H1 (cell line): ENCODE data around the gene PNMA8B. TPM values are rescaled to one million over a fixed set of nuclear protein-coding genes. Genes with fewer than 3 reads are reported as not detected.

Experiments
- CBX8 ChIP-seq: fragments of 300-800, 300-1000 bp; sonication (generic); IDR thresholded peaks from 2 replicates; pipeline ENCODE4 v1.7.1; 2016; ENCODE audit warnings: low read depth, low read length, borderline replicate concordance
- CHD1 ChIP-seq: IDR thresholded peaks from 2 replicates; pipeline ENCODE4 v1.6.1; 2012; ENCODE audit warnings: low read depth, low read length, improper control_type of control experiment
- CHD7 ChIP-seq: fragments of 300-600 bp; sonication (generic); IDR thresholded peaks from 2 replicates; pipeline ENCODE4 v1.7.1; 2012; ENCODE audit warnings: low read length, moderate library complexity, mild to moderate bottlenecking, inconsistent platforms; ENCODE audit not compliant: insufficient replicate concordance
- CREB1 ChIP-seq: IDR thresholded peaks from 2 replicates; pipeline ENCODE4 v1.6.1; 2012; ENCODE audit warnings: inconsistent platforms
- EGR1 ChIP-seq: IDR thresholded peaks from 2 replicates; pipeline ENCODE4 v1.6.1; 2011; ENCODE audit warnings: low read depth, low read length, borderline replicate concordance
- FOSL1 ChIP-seq: IDR thresholded peaks from 2 replicates; pipeline ENCODE4 v1.6.1; 2011; ENCODE audit warnings: mild to moderate bottlenecking, low read depth, low read length, moderate library complexity; ENCODE audit not compliant: insufficient read depth
- HDAC2 ChIP-seq, 2 experiments: fragments of 300-600 bp in 1 of 2; sonication (generic) in 1 of 2; IDR thresholded peaks; 2 replicates each; pipeline ENCODE4 v1.6.1; 2011 to 2012; ENCODE audit warnings: low read depth in 2 of 2, low read length in 2 of 2, mild to moderate bottlenecking in 2 of 2, moderate library complexity in 2 of 2, borderline replicate concordance in 1 of 2, inconsistent platforms in 1 of 2
- PHF8 ChIP-seq: fragments of 200-600 bp; sonication (generic); conservative IDR thresholded peaks from 2 replicates; pipeline ENCODE4 v1.7.1; 2012; ENCODE audit warnings: low read depth, mild to moderate bottlenecking, inconsistent platforms, low read length, moderate library complexity
- RBBP5 ChIP-seq: IDR thresholded peaks from 2 replicates; pipeline ENCODE4 v1.7.1; 2012; ENCODE audit warnings: low read depth, mild to moderate bottlenecking, inconsistent platforms, low read length, moderate library complexity, borderline replicate concordance
- RFX5 ChIP-seq: IDR thresholded peaks from 2 replicates; pipeline ENCODE4 v1.6.1; 2011; ENCODE audit warnings: low read depth, low read length, improper control_type of control experiment, borderline replicate concordance
- RNF2 ChIP-seq: fragments of 200-900, 300-1000 bp; sonication (generic); IDR thresholded peaks from 2 replicates; pipeline ENCODE4 v1.7.1; 2016; ENCODE audit warnings: borderline replicate concordance, low read depth, mild to moderate bottlenecking, antibody characterized with exemption, low read length; ENCODE audit not compliant: poor library complexity, severe bottlenecking; ENCODE audit errors: missing control alignments
- YY1 ChIP-seq: IDR thresholded peaks from 2 replicates; pipeline ENCODE4 v1.6.1; 2011; ENCODE audit warnings: low read depth, mild to moderate bottlenecking, low read length
- polyA plus RNA-seq, 7 experiments: library from polyadenylated mRNA; depleted of rRNA in 3 of 7; stranded (reverse) in 5 of 7; unstranded in 2 of 7; fragments of >200 nt in 5 of 7; fragments of 200-250 nt in 2 of 7; gene quantifications; 1 replicate in 5 of 7; 2 replicates in 1 of 7; 4 replicates in 1 of 7; pipeline versions ENCODE4 v1.2.1 to v1.2.3, GENCODE V29; 2011 to 2013; ENCODE audit warnings: missing spikeins in 2 of 7, mixed read lengths in 2 of 7
- total RNA-seq: library from RNA; stranded (reverse); fragmentation: NEBNext Ultra II Directional; extraction: Animal tissue kit (Norgen Biotek cat#: 25700); gene quantifications from 2 replicates; pipeline ENCODE4 v1.2.1, GENCODE V29; 2021

The PNMA8B gene
- total and polyA plus RNA-seq, 2 of the 8 experiments (the other 6 are each of a cell fraction or from before 2014, with no cell fraction given): 0.48 to 1.4 TPM

GRCh38 chr19:46490774-46491173, 4.9 kb downstream of the PNMA8B start (continued):
- no peak for TF ChIP-seq CHD7
- no peak for TF ChIP-seq PHF8
- no peak for TF ChIP-seq CREB1
- no peak for TF ChIP-seq RNF2
- no peak for TF ChIP-seq HDAC2 (IDR thresholded peaks at IDR 0.05; ENCODE audit: borderline replicate concordance in 1 of 2, low read depth in 2 of 2, low read length in 2 of 2)
- no peak for TF ChIP-seq RFX5
- TF ChIP-seq CBX8: no peak
- TF ChIP-seq FOSL1: no peak
- TF ChIP-seq RBBP5: no peak
- TF ChIP-seq YY1: no peak
- no peak for TF ChIP-seq CHD1
- no peak for TF ChIP-seq EGR1
